ENCODE results near the gene GNS.
"Not testable (repeated sequence)": the region's sequence is repeated elsewhere in the genome, so short reads cannot be mapped to it uniquely, and the experiment has no call there.

Gene GNS

GRCh38 chr12:64696080-64696741 is 63.0 kb downstream of the GNS start:
- no peak for DNase-seq (ENCODE audit: low read depth in 2 of 2)

- DNase-seq (ENCODE audit: low read depth in 2 of 2), result no peak
Observed at GRCh38 chr12:64695550-64695949, 63.7 kb downstream of the GNS start.

- DNase-seq (ENCODE audit: low read depth in 2 of 2), result no peak
Observed at GRCh38 chr12:64694130-64695040, 64.8 kb downstream of the GNS start.

GRCh38 chr12:64691795-64692583 is 67.2 kb downstream of the GNS start:
- no peak for DNase-seq (ENCODE audit: low read depth in 2 of 2)

- DNase-seq (ENCODE audit: low read depth in 2 of 2), result no peak
Observed at GRCh38 chr12:64691227-64691794, 67.9 kb downstream of the GNS start.

- not testable (repeated sequence) for DNase-seq (ENCODE audit: low read depth in 2 of 2)
Observed at GRCh38 chr12:64690236-64690635, 69.0 kb downstream of the GNS start.

GRCh38 chr12:64688715-64689114 is 70.5 kb downstream of the GNS start:
- no peak for DNase-seq (ENCODE audit: low read depth in 2 of 2)

GRCh38 chr12:64688219-64688618 is 71.0 kb downstream of the GNS start:
- DNase-seq (ENCODE audit: low read depth in 2 of 2), result no peak

- no peak for DNase-seq (ENCODE audit: low read depth in 2 of 2)
Observed at GRCh38 chr12:64687816-64688215, 71.4 kb downstream of the GNS start.

- no peak for DNase-seq (ENCODE audit: low read depth in 2 of 2)
Observed at GRCh38 chr12:64685605-64686004, 73.6 kb downstream of the GNS start.

GRCh38 chr12:64685050-64685449 is 74.2 kb downstream of the GNS start:
- no peak for DNase-seq (ENCODE audit: low read depth in 2 of 2)

GRCh38 chr12:64683816-64684543 is 75.2 kb downstream of the GNS start:
- DNase-seq (ENCODE audit: low read depth in 2 of 2), result no peak

GRCh38 chr12:64682572-64683277 is 76.5 kb downstream of the GNS start:
- no peak for DNase-seq (ENCODE audit: low read depth in 2 of 2)

- no peak for DNase-seq (ENCODE audit: low read depth in 2 of 2)
Observed at GRCh38 chr12:64681200-64682052, 77.8 kb downstream of the GNS start.

GRCh38 chr12:64680235-64680634 is 79.0 kb downstream of the GNS start:
- no peak for DNase-seq (ENCODE audit: low read depth in 2 of 2)

GRCh38 chr12:64679487-64680001 is 79.7 kb downstream of the GNS start:
- DNase-seq (ENCODE audit: low read depth in 2 of 2), result no peak

GRCh38 chr12:64678835-64679234 is 80.4 kb downstream of the GNS start:
- DNase-seq (ENCODE audit: low read depth in 2 of 2), result no peak

GRCh38 chr12:64678248-64678647 is 81.0 kb downstream of the GNS start:
- no peak for DNase-seq (ENCODE audit: low read depth in 2 of 2)

GRCh38 chr12:64675795-64676194 is 83.4 kb downstream of the GNS start:
- DNase-seq (ENCODE audit: low read depth in 2 of 2), result no peak
